Activated CD8-positive, alpha-beta memory T cell treated with anti-CD3 and anti-CD28 coated beads for 48 hours (primary cell): ENCODE data around the gene AURKAIP1.
"Not testable (repeated sequence)": the region's sequence is repeated elsewhere in the genome, so short reads cannot be mapped to it uniquely, and the experiment has no call there.

ENCODE experiments used
- DNase-seq, 3 experiments: peaks; one replicate each; pipeline ENCODE4 v3.0.0-alpha.2; 2020; ENCODE audit warnings: low read depth in 2 of 3, low spot score in 2 of 3

AURKAIP1 gene

DNA sequence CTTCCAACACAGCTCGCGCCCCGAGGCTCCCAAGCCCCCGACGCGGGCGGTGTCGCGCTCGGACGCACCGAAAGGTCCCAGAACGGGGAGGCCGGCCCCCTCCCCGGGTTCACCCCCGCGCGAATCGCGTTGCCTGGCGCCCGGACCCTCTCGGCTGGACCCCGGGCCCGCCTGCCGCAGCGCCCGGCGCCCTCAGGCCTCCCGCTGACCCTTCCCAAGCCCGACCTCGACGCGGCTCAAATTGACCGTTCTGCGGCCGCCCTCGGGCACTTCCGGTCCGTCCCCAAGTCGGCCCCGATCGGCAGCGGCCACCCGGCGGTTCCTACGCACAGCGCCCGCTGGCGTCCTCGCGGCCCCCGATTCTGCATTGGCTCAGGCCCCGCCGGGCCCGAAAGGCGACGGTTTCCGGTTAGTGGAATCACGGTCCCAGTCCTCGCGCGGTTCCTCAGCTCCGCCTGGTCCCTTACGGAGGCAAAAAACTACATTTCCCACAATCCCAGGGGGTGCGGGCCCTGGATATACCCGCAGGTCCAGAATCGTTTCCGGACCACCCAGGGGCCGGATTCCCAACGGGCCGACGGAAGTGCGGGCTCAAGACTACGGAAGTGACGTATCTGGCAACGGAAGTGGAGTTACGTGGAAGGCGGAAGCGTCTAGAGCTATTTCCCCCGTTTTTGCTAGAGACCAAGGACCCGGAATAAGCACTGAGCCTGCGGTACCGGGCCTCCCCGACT lies at the start of gene AURKAIP1:
Gene AURKAIP1, minus strand, starts transcription at position 279 of the 734 bp plus-strand sequence. CDS start 451 bp downstream, outside the sequence.
- DNase-seq = peak; percentile 81 to 92 (median 88)

DNA sequence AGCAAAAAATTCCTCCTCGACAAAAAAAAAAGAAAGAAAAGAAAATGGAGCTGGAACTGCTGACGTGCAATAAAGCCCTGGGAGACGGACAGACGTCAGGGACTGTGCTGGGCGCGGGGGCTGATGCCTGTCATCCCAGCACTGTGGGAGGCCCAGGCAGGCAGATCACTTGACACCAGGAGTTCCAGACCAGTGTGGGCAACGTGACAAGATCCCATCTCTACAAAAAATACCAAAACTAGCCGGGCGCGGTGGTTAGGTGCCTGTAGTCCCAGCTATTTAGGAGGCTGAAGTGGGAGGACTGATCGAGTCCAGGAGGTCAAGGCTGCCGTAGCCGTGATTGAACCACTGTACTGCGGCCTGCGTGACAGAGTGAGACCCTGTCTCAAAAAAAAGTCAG lies 49.7 kb upstream of the AURKAIP1 start:
- no peak for DNase-seq

DNA sequence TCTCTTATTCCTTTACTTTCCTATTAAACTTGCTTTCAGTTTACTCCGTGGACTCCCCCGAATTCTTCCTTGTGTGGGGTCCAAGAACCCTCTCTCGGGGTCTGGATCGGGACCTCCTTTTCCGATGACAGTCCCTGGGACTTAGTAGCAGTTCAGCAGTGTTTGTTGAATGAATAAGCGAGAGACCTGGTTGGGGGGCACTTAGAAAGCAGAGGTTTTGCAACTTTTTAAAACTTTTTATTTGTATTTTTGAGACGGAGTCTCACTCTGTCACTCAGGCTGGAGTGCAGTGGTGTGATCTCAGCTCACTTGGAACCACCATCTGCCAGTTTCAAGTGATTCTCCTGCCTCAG lies 48.2 kb upstream of the AURKAIP1 start:
- no peak for DNase-seq

DNA sequence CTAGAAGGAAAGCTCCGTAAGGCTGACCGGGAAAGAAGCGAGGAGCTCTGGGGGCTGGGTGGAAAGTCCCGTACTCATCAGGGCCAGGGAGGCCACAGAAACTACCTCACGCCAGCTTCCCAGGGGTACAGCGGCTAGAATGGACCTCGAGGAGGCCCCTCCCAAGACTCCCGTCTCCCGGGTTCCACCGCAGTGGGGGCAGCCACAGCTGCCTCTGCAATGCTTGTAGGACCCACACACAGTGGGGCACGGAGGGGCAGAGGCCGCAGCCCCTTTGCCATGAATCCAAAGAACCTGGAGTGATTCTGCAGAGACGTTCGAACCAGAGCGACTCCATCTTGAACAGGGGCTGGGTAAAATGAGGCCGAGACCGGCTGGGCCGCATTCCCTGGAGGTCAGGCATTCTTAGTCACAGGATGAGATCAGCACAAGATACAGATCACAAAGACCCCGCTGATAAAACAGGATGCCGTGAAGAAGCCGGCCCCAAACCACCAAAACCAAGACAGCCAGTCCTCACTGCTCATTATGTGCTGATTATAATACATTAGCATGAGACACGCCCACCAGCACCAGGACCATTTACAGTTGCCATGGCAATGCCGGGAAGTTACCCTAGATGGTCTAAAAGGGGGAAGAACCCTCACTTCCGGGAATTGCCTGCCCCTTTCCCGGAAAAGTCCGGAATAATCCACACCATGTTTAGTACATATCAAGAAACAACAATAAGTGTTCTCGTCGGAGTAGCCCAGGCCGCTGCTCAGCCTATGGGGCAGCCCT lies 47.6 kb upstream of the AURKAIP1 start:
- no peak for DNase-seq

DNA sequence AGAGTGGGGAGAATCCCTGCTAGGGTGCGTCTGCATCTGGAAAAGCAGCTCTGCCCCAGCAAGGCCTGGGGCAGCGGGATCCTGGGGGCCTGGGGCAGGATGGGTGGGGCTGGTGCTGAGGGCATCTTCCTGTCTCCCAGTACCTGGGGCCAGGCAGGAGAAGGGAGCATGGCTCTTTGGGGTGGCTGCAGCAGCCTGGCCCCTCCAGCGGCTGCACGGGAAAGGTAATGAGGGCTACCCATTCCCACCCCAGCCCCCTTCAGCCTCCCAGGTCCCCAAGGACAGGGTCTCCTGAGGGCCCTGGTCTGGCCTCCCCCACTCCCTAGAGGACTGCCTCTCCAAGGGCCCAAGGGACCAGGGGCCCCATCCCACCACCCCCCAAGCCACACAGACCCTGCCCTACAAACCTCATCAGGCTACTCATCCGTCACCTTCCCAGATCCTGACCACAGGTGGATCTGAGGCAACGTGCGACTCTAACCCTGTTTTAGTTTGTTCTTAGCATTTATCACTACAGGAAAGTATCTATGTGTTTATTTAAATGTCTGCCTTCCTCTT lies 47.0 kb upstream of the AURKAIP1 start:
- no peak for DNase-seq

DNA sequence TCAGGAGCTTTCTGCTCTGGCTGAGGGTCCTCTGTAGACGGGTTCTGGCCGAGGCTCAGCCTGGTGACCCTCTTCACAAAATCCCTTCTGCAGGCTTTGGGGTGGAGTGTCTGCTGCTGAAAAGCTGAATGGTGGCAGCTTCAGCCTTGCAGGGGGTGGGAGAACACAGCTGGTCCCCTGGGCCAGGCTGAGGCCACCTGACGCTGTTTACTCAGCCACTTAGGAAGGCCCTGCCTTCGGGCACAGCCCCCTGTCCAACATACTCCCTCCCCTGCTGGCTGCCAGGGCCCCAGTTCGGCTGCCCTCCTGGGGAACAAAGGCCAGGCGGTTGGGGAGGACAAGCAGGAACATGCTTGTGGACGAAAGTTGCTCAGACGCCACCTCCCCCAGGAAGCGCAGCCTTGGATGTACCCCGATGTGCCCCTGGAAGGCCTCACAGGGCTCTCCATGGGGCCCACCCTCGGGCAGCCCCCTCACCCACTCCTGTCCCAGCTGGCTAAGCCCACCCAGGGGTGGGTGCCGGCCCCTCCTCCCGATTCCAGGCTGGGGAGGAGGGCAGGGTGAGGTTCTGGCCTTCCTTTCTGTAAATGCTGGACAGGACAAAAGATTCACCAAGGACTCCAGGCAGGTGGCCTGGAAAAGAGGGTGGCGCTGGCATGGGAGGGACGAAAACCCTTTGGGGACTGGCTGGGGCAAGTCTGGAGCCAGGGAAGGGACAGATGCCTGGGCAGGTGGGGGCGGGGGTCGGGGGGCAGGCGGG lies 46.3 kb upstream of the AURKAIP1 start, which contains the start of gene ANKRD65:
Gene ANKRD65, minus strand, starts transcription at position 130 of the 760 bp plus-strand sequence. CDS start 271 bp downstream, outside the sequence.
- no peak for DNase-seq

DNA sequence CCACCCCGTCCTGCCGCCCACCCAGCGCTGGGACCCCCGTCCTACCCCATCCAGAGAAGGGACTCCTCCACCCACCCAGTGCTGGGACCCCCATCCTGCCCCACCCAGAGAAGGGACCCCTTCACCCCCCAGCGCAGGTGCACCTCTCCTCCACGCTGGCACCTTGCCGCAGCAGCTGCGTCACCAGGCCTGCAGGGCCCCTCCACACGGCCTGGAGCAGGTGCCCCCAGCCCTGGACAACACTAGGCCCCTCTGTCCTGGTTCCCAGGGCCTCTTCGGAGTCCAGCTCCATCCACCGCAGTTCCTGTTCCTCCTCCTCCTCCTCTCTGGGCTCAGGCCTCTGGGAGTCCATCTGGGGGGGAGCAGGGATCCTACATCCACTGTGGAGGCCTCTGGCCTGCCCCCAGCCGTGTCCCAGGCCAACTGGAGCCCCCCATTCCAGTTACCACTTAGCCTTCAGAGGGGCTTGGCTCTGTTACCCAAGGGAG lies 45.7 kb upstream of the AURKAIP1 start:
- DNase-seq = no peak

DNA sequence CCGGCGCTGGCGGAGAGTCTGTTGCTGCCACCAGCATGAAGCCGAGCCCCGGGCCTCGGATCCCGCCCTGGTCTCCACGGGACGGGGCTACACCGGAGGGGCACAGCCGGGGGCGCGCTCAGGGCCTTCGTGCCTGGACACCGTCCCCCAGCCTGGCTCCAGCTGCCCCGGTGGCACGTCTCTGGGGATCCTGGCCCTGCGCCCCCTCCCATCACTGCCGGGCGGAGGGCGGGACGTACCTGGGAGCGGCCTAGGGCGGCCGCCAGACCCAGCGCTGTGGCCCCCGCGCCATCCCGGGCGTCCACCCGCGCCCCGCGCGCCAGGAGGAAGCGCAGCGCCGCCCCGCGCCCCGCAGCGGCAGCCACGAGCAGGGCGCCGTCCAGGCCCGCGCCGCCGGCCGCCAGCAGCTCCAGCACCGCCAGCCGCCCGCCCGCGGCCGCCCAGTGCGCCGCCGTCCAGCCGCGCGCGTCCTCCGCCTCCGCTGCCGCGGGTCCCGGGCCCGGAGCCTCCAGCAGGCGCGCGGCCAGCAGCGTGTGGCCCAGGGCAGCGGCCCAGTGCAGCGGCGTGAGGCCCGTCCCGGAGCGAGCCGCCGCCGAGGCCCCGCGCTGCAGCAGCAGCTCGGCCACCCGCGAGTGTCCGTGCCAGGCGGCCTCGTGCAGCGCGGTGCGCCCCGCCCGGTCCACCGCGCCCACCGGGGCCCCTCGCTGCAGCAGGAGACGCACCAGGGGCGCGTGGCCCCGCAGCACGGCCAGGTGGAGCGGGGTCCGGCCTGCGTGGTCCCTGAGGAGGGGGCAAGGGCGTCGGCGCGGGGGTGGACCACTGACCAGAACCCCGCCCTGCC lies 45.0 kb upstream of the AURKAIP1 start:
- no peak for DNase-seq

DNA sequence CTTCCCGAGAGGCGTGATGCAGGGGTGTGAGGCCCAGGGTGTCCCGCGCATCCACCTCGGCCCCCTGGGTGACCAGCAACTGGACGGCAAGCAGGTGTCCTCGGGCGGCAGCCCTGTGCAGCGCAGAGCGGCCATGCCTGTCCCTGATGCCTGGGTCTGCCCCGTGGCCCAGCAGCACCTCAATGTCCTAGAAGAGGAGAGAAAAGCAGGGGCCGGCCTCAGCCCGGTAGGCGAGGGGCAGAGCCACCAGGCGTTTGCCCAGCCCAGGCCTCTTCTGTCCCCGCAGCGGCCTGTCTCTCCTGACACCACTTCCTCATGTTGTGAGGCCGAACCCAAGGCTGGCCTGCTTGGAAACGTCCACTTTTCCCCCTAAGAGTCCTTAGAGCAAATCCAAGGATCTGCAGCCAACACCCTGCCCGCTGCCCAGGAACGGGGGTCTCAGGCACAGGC lies 44.4 kb upstream of the AURKAIP1 start:
- DNase-seq = no peak

DNA sequence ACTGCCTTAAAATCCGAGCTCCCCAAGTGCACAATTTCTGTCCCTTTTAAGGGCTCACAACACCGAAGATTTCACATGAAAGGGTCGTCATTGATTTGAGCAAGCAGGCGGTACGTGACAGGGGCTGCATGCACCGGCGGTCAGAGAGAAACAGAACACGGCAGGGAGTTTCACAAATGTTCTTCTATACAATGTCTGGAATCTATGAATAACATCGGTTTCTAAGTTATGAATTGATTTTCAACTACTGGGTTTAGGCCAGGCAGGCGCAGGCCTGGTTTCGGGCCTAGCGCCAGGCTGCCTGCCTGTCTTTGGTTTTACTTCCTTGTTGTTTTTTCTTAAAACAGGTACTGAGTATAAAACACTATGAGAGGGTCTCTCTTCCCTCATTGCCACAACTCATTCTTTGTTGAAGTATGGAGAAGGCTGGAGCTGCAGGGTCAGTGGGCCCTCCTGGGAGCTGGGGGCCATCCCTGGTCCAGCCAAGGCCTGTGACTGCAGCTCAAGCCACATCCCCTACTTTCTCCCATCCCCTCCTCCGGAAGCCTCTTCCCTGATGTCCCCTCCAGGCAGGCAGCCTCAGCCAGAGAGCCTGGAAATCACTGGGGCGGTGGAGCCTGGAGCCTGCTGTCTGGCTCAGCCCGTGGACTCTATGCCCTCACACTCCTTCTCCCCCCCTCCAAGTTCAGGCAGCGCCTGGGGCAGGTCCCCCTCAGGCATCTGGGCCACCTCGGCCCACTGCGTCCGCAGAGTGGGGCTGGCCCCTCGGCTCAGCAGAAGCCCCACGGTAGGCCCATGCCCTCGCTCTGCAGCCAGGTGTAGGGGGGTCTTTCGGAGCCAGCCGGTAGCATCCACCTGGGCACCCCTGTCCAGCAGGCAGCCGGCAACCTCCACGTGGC lies 43.7 kb upstream of the AURKAIP1 start:
- DNase-seq = no peak

DNA sequence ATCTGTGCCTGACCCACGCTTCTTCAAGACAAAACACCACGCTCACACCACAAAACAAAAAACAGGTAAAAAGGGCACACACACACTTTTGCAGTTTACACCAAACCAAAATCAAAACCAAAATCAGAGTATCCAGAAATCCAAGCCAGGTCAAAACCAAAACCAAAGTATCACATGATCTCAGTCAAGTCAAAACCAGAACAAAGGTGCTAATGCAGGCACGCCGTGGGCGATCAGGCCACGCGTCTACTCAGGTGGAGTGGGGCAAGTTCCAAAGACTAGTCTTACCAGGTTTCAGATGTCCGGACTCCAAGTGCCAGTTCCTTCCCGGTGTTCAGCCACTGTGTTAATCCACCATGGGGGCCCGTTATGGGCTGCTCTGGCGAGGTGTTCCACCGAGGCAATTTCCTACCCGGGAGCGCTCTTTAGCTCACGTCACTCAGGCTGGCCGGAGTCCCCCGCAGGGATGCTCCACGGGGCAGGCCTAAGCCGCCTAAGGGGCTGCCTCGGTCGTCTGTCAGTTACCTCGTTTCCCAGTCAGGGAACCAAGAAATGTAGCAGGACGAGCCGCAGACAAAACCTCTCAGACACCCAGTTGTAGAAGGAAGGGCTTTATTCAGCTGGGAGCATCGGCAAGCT lies 42.9 kb upstream of the AURKAIP1 start:
- not testable (repeated sequence) for DNase-seq

DNA sequence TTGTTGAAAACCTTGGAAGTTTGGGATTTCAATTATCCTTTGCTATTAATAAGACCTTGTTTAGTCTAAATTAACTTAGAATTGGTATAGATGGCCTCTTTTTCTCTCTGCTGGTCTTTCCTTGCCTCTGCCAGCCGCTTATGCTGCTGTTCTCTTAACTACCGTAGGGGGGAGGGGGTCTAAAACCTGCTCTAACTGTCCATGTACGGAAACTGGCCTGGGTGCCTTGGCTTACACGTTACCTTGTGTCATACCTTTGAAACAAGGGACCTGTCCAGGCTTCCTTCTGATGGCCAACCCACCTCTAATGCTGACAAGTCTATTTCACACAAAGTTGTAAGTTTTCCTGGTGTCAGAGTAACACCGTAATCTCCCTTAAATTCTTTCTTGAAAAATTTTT lies 42.4 kb upstream of the AURKAIP1 start:
- DNase-seq = not testable (repeated sequence)

DNA sequence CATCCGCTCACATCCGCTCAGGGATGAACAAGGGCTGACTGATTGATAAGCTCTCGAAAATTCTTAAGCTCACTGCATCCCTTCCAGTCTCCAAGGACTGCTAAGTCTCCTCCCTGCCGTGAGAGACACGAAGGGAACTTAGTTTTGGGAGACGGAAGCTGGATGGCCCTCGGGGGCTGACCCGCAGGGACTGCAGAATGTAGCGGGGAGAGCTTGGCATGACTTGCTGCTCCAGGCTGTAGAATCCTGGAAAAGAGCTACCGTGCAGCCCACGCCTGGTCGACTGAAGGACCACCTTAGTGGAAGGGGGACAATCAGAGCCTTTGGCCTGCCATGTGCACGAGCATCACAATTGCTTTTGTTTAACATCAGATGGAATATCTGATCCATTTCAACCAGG lies 40.7 kb upstream of the AURKAIP1 start:
- no peak for DNase-seq

DNA sequence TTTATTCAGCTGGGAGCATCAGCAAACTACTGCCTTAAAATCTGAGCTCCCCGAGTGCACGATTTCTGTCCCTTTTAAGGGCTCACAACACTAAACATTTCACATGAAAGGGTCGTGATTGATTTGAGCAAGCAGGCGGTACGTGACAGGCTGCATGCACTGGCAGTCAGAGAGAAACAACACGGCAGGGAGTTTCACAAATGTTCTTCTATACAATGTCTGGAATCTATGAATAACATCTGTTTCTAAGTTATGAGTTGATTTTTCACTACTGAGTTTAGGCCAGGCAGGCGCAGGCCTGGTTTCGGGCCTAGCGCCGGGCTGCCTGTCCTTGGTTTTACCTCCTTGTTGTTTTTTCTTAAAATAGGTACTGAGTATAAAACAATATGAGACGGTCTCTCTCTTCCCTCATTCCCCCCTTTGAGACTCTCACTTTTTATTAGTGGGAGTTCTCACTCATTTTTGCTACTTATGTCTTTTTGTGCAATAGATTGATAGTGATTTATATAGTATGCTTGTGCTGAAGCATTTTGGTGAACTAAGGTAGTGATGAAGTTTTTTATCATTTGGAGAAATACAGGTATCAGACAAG lies 37.4 kb upstream of the AURKAIP1 start:
- DNase-seq = not testable (repeated sequence)

DNA sequence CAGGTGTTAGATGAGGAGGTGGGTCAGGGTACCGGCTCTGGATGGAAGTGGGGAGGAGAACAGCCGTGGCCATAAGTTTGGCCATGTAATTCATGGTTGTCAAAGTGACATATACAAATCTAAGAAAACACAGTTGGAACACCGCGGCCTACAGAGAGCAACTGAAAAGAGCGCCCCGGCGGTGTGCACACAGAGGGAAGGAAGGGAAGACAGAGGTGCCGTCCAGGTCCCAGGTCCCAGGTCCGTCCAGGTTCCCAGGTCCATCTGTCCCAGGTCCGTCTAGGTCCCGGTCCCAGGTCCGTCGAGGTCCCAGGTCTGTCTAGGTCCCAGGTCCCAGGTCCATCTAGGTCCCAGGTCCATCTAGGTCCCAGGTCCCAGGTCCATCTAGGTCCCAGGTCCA lies 36.6 kb upstream of the AURKAIP1 start:
- no peak for DNase-seq

DNA sequence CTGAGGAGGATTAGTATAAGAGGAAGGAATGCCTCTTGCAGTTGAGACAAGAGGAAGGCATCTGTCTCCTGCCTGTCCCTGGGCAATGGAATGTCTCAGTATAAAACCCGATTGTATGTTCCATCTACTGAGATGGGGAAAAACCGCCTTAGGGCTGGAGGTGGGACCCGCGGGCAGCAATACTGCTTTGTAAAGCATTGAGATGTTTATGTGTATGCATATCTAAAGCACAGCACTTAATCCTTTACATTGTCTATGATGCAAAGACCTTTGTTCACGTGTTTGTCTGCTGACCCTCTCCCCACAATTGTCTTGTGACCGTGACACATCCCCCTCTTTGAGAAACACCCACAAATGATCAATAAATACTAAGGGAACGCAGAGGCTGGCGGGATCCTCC lies 35.2 kb upstream of the AURKAIP1 start:
- DNase-seq = not testable (repeated sequence)

DNA sequence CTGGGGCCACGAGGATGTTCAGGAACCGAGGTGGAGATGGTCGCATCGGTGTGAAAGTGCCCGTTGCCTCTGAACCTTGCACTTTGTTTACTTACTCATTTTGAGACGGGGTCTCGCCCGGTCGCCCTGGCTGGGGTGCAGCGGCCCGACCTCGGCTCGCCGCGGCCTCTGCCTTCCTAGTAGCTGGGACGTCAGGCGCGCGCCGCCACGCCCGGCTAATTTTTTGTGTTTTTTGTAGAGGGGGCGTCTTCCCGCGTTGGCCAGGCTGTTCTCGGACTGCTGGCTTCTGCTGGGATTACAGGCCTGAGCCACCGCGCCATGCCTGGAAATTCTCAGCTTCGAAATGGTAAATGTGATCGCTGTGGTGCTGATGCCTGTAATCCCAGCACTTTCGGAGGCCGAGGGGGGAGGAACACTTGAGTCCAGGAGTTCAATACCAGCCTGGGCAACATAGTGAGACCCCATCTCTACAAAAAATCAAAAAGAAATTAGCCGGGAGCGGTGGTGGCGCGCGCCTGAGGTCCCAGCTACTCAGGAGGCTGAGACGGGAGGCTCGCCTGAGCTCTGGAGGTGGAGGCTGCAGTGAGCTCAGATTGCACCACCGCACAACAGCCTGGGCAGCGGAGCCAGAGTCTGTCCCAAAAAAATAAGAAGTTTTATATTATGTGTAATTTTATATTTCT lies 32.8 kb upstream of the AURKAIP1 start:
- DNase-seq = no peak
